Omental fat pad (tissue), 4 donors: ENCODE data around the gene KLF3. TPM values are rescaled to one million over a fixed set of nuclear protein-coding genes. Genes with fewer than 3 reads are reported as not detected.

Experiments used
- ATAC-seq: fragments of 150-250 bp; one replicate; pipeline ENCODE4 v1.9.1; 2016; ENCODE audit warnings: mild to moderate bottlenecking, moderate library complexity; ENCODE audit not compliant: low FRiP score
- DNase-seq: peaks from one replicate; pipeline ENCODE4 v3.0.0-alpha.2; 2019; ENCODE audit warnings: low spot score
- CTCF ChIP-seq, 3 donors: fragments of 450-650 bp; IDR thresholded peaks; one replicate each; pipeline ENCODE4 v1.5.1; 2016 to 2017; ENCODE audit warnings: antibody characterized with exemption in 3 of 3, mild to moderate bottlenecking in 3 of 3, moderate library complexity in 2 of 3
- total RNA-seq, 4 donors: library from RNA; depleted of rRNA; stranded (reverse); fragments of >200 nt; gene quantifications; one replicate each; pipeline ENCODE4 v1.1.0, GENCODE V29; 2016

Gene KLF3
- total RNA-seq, 4 donors from 2014 or later, result 40.4 to 64.9 (median 53.8) TPM

DNA sequence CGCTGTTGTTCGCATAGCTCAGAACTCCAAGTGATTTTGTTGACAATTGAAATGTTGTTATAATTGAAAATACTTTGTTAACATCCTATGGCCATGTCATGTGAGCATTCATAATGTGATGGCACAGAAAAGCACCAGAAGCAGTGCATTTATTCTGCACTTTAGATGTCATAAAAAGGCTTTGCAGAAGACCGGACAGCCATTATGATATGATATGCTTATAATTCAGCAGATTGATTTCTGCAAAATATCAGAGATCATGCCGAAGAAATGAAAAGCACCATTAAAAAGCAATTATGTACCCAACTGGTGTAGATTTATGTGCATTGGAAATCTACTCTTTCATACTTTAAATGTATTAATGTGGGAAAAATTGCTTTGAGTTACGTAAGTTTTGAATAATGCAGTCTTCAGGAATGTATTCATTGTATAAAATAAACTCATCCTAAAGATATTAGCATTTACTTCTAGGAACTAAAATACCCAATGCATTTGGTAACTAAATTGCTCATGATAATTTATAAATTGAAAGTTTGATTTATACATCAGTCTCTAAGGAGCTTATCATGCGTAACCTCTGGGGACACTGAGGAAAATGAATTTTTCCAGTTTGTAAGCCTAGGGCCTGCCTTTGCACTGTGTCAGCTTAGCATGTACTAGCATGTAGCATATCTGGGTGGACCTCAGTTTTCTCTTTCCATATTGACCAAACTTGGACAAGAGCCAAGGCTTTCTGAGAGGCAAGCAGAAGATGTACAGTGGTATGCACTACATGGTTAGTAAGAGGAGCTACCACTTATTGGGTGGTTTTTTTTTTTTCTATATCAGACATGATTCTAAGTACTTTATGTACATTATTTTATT is 75.2 kb downstream of the KLF3 start:
- no peak for ATAC-seq
- DNase-seq, result no peak
- TF ChIP-seq CTCF (IDR thresholded peaks at IDR 0.05), result no peak

GRCh38 chr4:38740303-38740702 is 76.3 kb downstream of the KLF3 start:
- TF ChIP-seq CTCF (IDR thresholded peaks at IDR 0.05), result no peak
- no peak for DNase-seq
- no peak for ATAC-seq

- DNase-seq (no peak), ATAC-seq (no peak)
- TF ChIP-seq CTCF (IDR thresholded peaks at IDR 0.05), result no peak
These were observed 79.9 kb downstream of the KLF3 start for GRCh38 chr4:38743866-38744265.

GRCh38 chr4:38745881-38746280 is 81.9 kb downstream of the KLF3 start:
- DNase-seq (no peak), ATAC-seq (no peak)
- TF ChIP-seq CTCF (IDR thresholded peaks at IDR 0.05), result no peak

GRCh38 chr4:38747629-38748028 is 83.6 kb downstream of the KLF3 start:
- no peak for TF ChIP-seq CTCF (IDR thresholded peaks at IDR 0.05)
- ATAC-seq, result no peak
- DNase-seq, result no peak

DNA sequence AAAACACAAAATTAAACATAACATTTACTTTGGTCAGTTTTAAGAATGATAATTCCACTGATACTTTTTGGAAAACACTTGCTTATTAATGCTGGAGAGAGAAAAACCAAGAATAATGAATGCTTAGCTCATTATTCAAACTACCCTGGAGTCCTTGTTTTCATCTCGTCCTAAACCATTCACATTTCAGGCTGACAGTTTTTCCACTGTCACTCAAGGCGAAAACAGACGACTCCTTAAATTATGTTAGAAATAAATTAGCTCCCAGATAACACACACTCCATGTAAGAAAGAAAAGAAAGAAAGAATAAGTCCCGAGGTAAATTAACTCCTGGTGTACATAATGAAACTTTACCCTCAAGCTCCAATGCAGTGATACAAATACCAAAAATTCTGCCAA is 85.3 kb downstream of the KLF3 start:
- no peak for DNase-seq
- TF ChIP-seq CTCF (IDR thresholded peaks at IDR 0.05), result no peak
- no peak for ATAC-seq

Other genes starting within 250 kb of the KLF3 start
- gene TLR10, start 118.8 kb downstream of the KLF3 start, total RNA-seq, result 1 to 10 TPM in 1 of 4 donors, under 1 TPM in 3; 0.12 to 2.5 (median 0.33) TPM
- gene TLR1, start 140.6 kb downstream of the KLF3 start, total RNA-seq, result 10 to 100 TPM; 17.0 to 35.8 (median 27.1) TPM
- 1 to 10 TPM; 4.6 to 9.6 (median 7.1) TPM for gene TLR6, start 192.6 kb downstream of the KLF3 start, total RNA-seq
- 100 to 1,000 TPM in 2 of 4 donors, 10 to 100 TPM in 2; 59.8 to 132 (median 103) TPM for gene FAM114A1, start 203.6 kb downstream of the KLF3 start, total RNA-seq